Suprapubic skin (tissue), 4 donors: ENCODE measurements around the gene ZSWIM9. TPM values are rescaled to one million over a fixed set of nuclear protein-coding genes. Genes with fewer than 3 reads are reported as not detected.

ENCODE experiments used
- DNase-seq, 2 donors: peaks; one replicate each; pipeline ENCODE4 v3.0.0-alpha.2; 2019; ENCODE audit warnings: low spot score in 2 of 2
- H3K27ac ChIP-seq: fragments of 200-600 bp; sonication (generic); one replicate; pipeline ENCODE4 v1.5.1; 2019
- H3K27me3 ChIP-seq: fragments of 200-600 bp; sonication (generic); one replicate; pipeline ENCODE4 v1.5.1; 2019
- H3K36me3 ChIP-seq: fragments of 200-600 bp; sonication (generic); one replicate; pipeline ENCODE4 v1.5.1; 2019
- H3K4me1 ChIP-seq: fragments of 200-600 bp; sonication (generic); one replicate; pipeline ENCODE4 v1.5.1; 2019
- H3K4me3 ChIP-seq: fragments of 200-600 bp; sonication (generic); one replicate; pipeline ENCODE4 v1.5.1; 2019; ENCODE audit warnings: mild to moderate bottlenecking
- H3K9me3 ChIP-seq: fragments of 200-600 bp; sonication (generic); one replicate; pipeline ENCODE4 v1.5.1; 2019
- CTCF ChIP-seq, 2 donors: fragments of 200-600 bp in 1 of 2; fragments of 450-650 bp in 1 of 2; sonication (generic) in 1 of 2; IDR thresholded peaks; one replicate each; pipeline ENCODE4 v1.5.1; 2016 to 2019; ENCODE audit warnings: antibody characterized with exemption in 2 of 2, mild to moderate bottlenecking in 1 of 2, moderate library complexity in 1 of 2
- EP300 ChIP-seq: sonication (generic); formaldehyde crosslinking; IDR thresholded peaks from one replicate; pipeline ENCODE4 v1.6.1; 2017; ENCODE audit warnings: antibody characterized with exemption
- POLR2A ChIP-seq, 2 donors: fragments of 450-650 bp; IDR thresholded peaks; one replicate each; pipeline ENCODE4 v1.6.1; 2017; ENCODE audit warnings: antibody characterized with exemption in 2 of 2, mild to moderate bottlenecking in 2 of 2, moderate library complexity in 2 of 2
- POLR2AphosphoS5 ChIP-seq, 3 donors: sonication (generic); formaldehyde crosslinking; IDR thresholded peaks; one replicate each; pipeline ENCODE4 v1.6.1; 2017; ENCODE audit warnings: antibody characterized with exemption in 3 of 3
- WGBS: methylation state at CpG from one replicate; pipeline ENCODE4 v1.1.5; 2018; 5-methylcytosine and 5-hydroxymethylcytosine counted together
- total RNA-seq, 4 donors: library from RNA; depleted of rRNA; stranded (reverse); fragments of >200 nt; gene quantifications; one replicate each; pipeline ENCODE4 v1.1.0, GENCODE V29; 2016

Gene ZSWIM9
- total RNA-seq, 4 donors from 2014 or later = 2.2 to 5.0 (median 4.0) TPM

- Histone ChIP-seq H3K36me3 (peaks cover 11% of the 10 kb centered on the region), H3K9me3 (no peaks in the 10 kb centered on the region), H3K4me1 (no peaks in the 10 kb centered on the region), H3K4me3 (no peak overlapping the region), H3K27me3 (no peaks in the 10 kb centered on the region), H3K27ac (no peak overlapping the region)
- DNase-seq = no peak
- WGBS = 92% methylated on average over 23 of the region's 38 CpGs
- no peak for TF ChIP-seq POLR2AphosphoS5 (IDR thresholded peaks at IDR 0.05)
- no peak for TF ChIP-seq CTCF (IDR thresholded peaks at IDR 0.05)
- no peak for TF ChIP-seq POLR2A (IDR thresholded peaks at IDR 0.05)
- no peak for TF ChIP-seq EP300
Measured at GRCh38 chr19:48182434-48182833, 12.0 kb downstream of the ZSWIM9 start.

GRCh38 chr19:48183356-48183755, 12.9 kb downstream of the ZSWIM9 start:
- WGBS = 86% methylated on average over 9 of the region's 9 CpGs

GRCh38 chr19:48186015-48186414, 15.5 kb downstream of the ZSWIM9 start:
- peak in 1 of 2 donors; percentile 21 for DNase-seq
- no peaks in the 10 kb centered on the region for H3K4me1 ChIP-seq
- WGBS = 94% methylated on average over 5 of the region's 5 CpGs

More at GRCh38 chr19:48183356-48183755, 12.9 kb downstream of the ZSWIM9 start:
- peaks cover 14% of the 10 kb centered on the region for H3K36me3 ChIP-seq
- H3K27me3 ChIP-seq = no peaks in the 10 kb centered on the region
- no peak for DNase-seq
- no peaks in the 10 kb centered on the region for H3K4me1 ChIP-seq
- TF ChIP-seq POLR2AphosphoS5 (IDR thresholded peaks at IDR 0.05) (no peak), EP300 (no peak), POLR2A (IDR thresholded peaks at IDR 0.05) (no peak), CTCF (IDR thresholded peaks at IDR 0.05) (no peak)
- no peak overlapping the region for H3K4me3 ChIP-seq
- no peaks in the 10 kb centered on the region for H3K9me3 ChIP-seq
- no peak overlapping the region for H3K27ac ChIP-seq

GRCh38 chr19:48186541-48186991, 16.1 kb downstream of the ZSWIM9 start:
- no peak for DNase-seq
- Histone ChIP-seq H3K27ac (no peak overlapping the region), H3K4me1 (no peaks in the 10 kb centered on the region), H3K4me3 (no peak overlapping the region), H3K9me3 (no peaks in the 10 kb centered on the region), H3K27me3 (no peaks in the 10 kb centered on the region), H3K36me3 (peaks cover 11% of the 10 kb centered on the region)
- TF ChIP-seq EP300 = no peak
- TF ChIP-seq POLR2AphosphoS5 (IDR thresholded peaks at IDR 0.05) = no peak
- no peak for TF ChIP-seq POLR2A (IDR thresholded peaks at IDR 0.05)
- TF ChIP-seq CTCF (IDR thresholded peaks at IDR 0.05) = no peak
- 79% methylated on average over 6 of the region's 8 CpGs for WGBS

More at GRCh38 chr19:48186015-48186414, 15.5 kb downstream of the ZSWIM9 start:
- Histone ChIP-seq H3K36me3 (peaks cover 11% of the 10 kb centered on the region), H3K27ac (no peak overlapping the region), H3K9me3 (no peaks in the 10 kb centered on the region), H3K4me3 (no peak overlapping the region), H3K27me3 (no peaks in the 10 kb centered on the region)
- TF ChIP-seq POLR2A (IDR thresholded peaks at IDR 0.05) (no peak), EP300 (no peak), CTCF (IDR thresholded peaks at IDR 0.05) (no peak), POLR2AphosphoS5 (IDR thresholded peaks at IDR 0.05) (no peak)

GRCh38 chr19:48190288-48190884, 19.9 kb downstream of the ZSWIM9 start:
- DNase-seq = no peak
- no peaks in the 10 kb centered on the region for H3K27me3 ChIP-seq
- no peak for TF ChIP-seq POLR2AphosphoS5 (IDR thresholded peaks at IDR 0.05)
- no peak for TF ChIP-seq POLR2A (IDR thresholded peaks at IDR 0.05)
- TF ChIP-seq CTCF (IDR thresholded peaks at IDR 0.05) = peak in 1 of 2 donors; percentile 15
- TF ChIP-seq EP300 = no peak
- no peak overlapping the region for H3K4me3 ChIP-seq
- no peaks in the 10 kb centered on the region for H3K9me3 ChIP-seq
- WGBS = 59% methylated on average over 11 of the region's 13 CpGs
- no peak overlapping the region for H3K27ac ChIP-seq
- no peaks in the 10 kb centered on the region for H3K4me1 ChIP-seq
- H3K36me3 ChIP-seq = peaks cover 4% of the 10 kb centered on the region
